GM10266 (cell line): Measurements from ENCODE around the gene RBMS3.
"Not testable (repeated sequence)": the region's sequence is repeated elsewhere in the genome, so short reads cannot be mapped to it uniquely, and the experiment has no call there.

ENCODE experiments used
- DNase-seq: peaks from one replicate; pipeline ENCODE4 v3.0.0; 2012; ENCODE audit errors: extremely low spot score
- TF ChIP-seq, protein P1 (sequence below): IDR thresholded peaks from 2 replicates; pipeline ENCODE4 v1.5.1; 2012; ENCODE audit warnings: mild to moderate bottlenecking, low read depth; ENCODE audit not compliant: control insufficient read depth, insufficient read depth; ENCODE audit errors: missing control alignments

The RBMS3 gene

DNA sequence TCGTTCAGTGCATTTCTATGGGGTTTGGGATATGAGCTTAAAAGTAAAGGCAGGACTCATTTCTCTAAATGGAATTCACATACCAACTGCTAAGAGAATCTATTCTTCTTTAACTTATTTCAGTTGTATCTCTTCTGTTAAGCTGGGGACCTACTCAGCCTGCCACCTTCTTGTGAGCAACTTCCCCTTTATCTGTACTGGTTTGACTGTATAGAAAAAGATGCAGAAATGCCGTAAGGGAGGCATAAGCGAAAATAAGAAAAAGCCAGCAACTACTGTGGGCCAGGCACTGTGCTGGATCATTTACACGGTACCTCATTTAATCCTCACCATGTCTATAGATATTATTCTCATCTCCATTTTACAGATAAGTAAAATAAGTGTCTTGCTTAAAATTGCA is 38.4 kb downstream of the RBMS3 start:
- TF ChIP-seq, protein P1, sequence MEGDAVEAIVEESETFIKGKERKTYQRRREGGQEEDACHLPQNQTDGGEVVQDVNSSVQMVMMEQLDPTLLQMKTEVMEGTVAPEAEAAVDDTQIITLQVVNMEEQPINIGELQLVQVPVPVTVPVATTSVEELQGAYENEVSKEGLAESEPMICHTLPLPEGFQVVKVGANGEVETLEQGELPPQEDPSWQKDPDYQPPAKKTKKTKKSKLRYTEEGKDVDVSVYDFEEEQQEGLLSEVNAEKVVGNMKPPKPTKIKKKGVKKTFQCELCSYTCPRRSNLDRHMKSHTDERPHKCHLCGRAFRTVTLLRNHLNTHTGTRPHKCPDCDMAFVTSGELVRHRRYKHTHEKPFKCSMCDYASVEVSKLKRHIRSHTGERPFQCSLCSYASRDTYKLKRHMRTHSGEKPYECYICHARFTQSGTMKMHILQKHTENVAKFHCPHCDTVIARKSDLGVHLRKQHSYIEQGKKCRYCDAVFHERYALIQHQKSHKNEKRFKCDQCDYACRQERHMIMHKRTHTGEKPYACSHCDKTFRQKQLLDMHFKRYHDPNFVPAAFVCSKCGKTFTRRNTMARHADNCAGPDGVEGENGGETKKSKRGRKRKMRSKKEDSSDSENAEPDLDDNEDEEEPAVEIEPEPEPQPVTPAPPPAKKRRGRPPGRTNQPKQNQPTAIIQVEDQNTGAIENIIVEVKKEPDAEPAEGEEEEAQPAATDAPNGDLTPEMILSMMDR = no peak
- no peak for DNase-seq

DNA sequence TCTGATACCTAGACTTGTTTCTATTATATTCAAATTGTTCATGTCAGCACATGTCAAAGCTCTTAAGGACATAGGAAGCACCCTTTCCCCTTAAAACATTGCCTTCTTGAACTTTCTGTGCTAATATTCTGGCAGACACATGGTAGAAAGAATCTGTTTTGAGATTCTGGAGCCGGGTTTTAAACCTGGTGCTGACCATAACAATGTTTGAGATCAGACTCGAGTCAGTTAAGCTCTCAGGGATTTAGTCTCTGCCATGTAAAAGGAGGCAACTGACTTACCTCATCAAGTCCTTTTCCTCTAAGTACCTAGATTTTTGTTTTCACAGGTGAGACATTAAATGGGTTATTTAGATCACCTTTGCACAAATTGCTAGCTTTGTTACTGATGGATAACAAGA is 38.9 kb downstream of the RBMS3 start:
- TF ChIP-seq, protein P1 = no peak
- no peak for DNase-seq

DNA sequence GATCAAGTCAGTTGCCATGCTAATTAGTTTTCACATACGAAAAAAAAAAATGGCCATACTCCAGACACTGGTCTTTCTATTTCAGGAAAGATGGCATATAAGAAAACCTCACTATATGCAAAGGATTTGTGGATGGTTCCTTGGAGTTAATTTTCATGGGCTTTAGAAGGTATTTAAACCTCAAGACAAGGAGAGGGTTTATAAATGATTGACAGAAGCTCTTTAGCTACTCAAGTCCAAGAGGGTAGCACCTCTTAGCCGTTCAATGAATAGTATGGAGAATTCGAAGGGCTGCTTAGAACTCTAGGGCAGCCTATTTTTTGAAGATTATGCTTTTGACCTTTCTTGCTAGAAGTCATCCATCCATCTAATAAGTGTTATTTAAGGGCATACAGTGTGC is 41.7 kb downstream of the RBMS3 start:
- TF ChIP-seq, protein P1 = no peak
- DNase-seq = no peak

DNA sequence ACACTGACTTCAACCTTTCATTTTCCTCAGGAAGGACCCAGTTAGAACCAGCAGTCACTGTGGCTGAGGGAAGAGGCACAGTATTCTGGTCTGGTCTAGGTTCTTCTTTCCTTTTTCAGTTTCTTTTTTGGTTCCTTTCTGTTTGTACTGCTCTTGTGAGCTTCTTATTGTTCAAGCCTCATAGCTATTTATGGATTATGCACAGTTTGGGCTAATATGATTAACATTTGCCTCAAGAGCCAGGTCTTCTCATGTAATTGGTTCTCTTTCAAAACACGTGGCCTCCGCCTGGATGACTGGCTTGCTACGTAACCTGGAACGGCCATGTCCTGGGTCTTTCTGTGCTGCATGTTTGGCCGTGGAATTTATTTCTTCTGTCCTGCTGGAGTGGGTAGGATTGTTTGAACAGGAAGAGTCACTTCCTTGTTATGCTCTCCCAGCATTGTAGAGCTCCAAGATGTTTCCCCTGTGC is 43.3 kb downstream of the RBMS3 start:
- TF ChIP-seq, protein P1 = no peak
- DNase-seq = peak; percentile 19

DNA sequence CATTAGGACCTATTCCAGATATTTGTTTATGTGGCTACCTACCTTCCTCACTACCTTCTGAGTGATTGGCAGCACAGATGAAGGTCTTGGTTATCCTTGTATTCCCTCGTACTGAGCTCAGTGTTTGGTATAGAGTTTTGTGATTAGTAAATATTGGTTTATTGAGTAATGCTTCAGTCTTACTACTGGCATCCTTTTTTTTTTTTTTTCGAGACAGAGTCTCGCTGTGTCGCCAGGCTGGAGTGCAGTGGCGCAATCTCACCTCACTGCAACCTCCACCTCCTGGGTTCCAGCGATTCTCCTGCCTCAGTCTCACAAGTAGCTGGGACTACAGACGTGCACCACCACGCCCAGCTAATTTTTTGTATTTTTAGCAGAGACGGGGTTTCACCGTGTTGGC is 45.7 kb downstream of the RBMS3 start:
- DNase-seq = not testable (repeated sequence)

DNA sequence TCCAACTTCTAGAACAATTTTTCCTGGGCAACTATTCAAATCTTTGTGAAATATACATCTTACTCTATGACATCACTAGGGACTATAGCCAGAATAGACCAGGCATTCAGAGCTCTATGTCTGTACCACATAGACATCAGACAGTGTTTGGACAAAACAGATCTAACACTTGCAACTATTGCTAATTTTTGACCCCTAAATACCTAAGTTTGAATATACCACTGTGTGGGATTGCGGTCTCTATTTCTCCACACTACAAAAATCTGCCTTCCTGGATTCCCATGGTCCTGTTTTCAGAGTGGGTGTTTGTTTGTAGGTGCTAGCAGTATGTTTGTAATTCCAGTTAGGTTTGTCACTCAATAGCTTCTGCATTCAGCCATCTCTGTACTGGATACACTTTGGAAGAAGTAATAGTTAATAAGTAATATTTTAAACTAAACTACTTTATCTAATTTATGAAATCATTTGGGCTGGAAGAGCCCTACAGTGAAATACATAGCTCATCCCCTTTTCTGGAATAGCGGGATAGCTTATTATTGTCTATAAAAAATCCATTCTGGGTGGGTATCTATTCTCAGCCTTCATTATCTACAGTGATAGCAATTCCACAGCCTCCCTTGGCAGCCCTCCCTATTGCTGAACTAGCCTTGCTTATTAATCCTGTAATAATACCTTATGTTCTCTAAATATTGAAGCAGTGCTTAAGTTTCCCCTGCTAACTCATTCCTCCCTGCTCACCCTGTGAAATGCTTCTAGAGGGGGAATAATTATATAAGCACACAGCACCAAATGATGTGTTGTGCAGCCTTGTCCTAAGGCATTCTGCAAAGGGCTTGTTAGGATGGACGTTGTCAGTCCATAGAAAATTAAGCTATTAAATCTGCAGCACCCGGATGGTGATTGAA is 49.4 kb downstream of the RBMS3 start:
- TF ChIP-seq, protein P1 = no peak
- no peak for DNase-seq

DNA sequence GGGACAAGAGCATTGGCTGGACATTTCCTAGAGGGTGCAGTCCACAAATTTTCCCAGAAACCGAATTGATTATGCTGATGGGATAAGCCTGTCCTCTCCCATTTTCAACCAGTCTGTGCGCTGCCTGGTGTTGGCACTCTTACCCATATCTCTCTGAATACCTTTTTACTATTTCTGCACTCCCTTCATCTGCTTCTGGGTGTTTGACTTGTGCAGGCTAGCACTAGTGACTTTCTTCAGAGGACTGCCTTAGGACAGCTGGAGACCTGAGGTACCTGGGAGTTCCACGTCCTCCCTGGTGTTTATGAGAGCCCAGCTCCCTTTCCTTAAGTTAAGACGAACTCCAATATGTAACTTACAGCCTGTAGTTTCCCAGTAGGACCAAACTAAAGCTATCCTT is 50.2 kb downstream of the RBMS3 start:
- no peak for DNase-seq
- TF ChIP-seq, protein P1 = no peak
